Measurements from ENCODE around the gene MATR3. TPM values are rescaled to one million over a fixed set of nuclear protein-coding genes. Genes with fewer than 3 reads are reported as not detected.

The MATR3 gene
- total RNA-seq, 1 experiment from 2014 or later = 267 TPM

DNA sequence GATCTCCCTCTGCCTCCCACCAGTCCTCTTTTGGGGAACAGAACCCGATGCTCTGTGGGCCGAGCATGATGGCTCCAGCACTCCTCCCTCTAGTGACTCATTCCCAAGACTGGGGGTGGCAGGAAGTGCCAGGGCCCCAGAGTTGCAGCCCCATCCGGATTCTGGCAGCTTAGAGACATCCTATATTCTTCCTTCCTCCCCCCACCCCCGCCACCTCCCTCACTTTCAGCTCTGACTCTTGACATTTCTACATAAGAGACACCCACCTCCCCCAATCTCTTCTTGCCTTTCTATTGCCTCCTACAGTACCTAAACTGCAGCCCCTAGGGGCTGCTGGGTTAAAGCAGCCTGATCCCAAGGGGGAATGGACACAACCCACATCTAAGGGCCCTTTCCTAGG lies 47.1 kb upstream of the MATR3 start:
- Histone ChIP-seq H2AK5ac (ENCODE audit: insufficient read length, low read length) (no peak overlapping the region), H2BK12ac (ENCODE audit: insufficient read length, low read depth, low read length) (no peak overlapping the region), H2BK15ac (ENCODE audit: low read depth, low read length) (no peak overlapping the region), H3K79me2 (ENCODE audit: insufficient read depth, low read length) (no peaks in the 10 kb centered on the region), H3K79me1 (ENCODE audit: insufficient read depth, low read depth, low read length, poor library complexity, severe bottlenecking) (no peaks in the 10 kb centered on the region), H3K9me3 (ENCODE audit: control insufficient read depth, low read depth, low read length) (no peaks in the 10 kb centered on the region), H4K91ac (ENCODE audit: insufficient read length, low read depth, low read length) (no peak overlapping the region), H2BK5ac (ENCODE audit: insufficient read length, low read length) (no peak overlapping the region), H3K56ac (ENCODE audit: insufficient read length, low read depth, low read length) (no peak overlapping the region), H3K27me3 (ENCODE audit: insufficient read depth, low read length) (no peaks in the 10 kb centered on the region), H3K4me2 (ENCODE audit: insufficient read depth, insufficient read length, low read length) (no peak overlapping the region), H3T11ph (ENCODE audit: low read length) (no peak overlapping the region), H3K4me1 (ENCODE audit: insufficient read depth, low read length) (no peaks in the 10 kb centered on the region; the same call in 1 of the 2 replicates), H3K23ac (ENCODE audit: insufficient read length, low read depth, low read length) (no peak overlapping the region), H4K5ac (ENCODE audit: insufficient read length, low read depth, low read length) (no peak overlapping the region), H4K20me1 (ENCODE audit: control insufficient read depth, insufficient read depth, insufficient read length) (no peaks in the 10 kb centered on the region), H2BK20ac (ENCODE audit: low read depth, low read length, poor library complexity, severe bottlenecking) (no peak overlapping the region), H3K23me2 (ENCODE audit: insufficient read length, low read depth, low read length, poor library complexity, severe bottlenecking) (no peaks in the 10 kb centered on the region), H3K14ac (ENCODE audit: insufficient read depth, low read length) (no peak overlapping the region), H2AFZ (ENCODE audit: low read length) (no peak overlapping the region), H3K27ac (ENCODE audit: insufficient read length, low read depth, low read length) (no peak overlapping the region), H3K18ac (ENCODE audit: insufficient read length, low read depth, low read length) (no peak overlapping the region), H3K9ac (ENCODE audit: extremely low read depth, insufficient read length, low read length) (no peak overlapping the region), H3K4ac (ENCODE audit: low read depth, low read length) (no peak overlapping the region), H4K8ac (replicated peaks; ENCODE audit: insufficient read length, low read depth, low read length) (no peak overlapping the region), H2BK120ac (ENCODE audit: low read depth, low read length, poor library complexity, severe bottlenecking) (no peak overlapping the region)
- Mint-ChIP-seq H3K27ac (peak overlapping the region in 2 of 3 experiments; percentile 28 to 65; a peak in 3 of 7 replicates), H3K4me3 (no peak overlapping the region), H3K9me3 (no peaks in the 10 kb centered on the region), H3K27me3 (ENCODE audit: low read depth) (no peaks in the 10 kb centered on the region; the same call in 1 of the 2 replicates), H3K36me3 (ENCODE audit: insufficient read depth in 1 of 3, low read depth in 3 of 3) (no peaks in the 10 kb centered on the region), H3K4me1 (peaks cover 15 to 17% of the 10 kb centered on the region in 2 experiments)
- DNase-seq = peak; percentile 36
- WGBS (ENCODE audit: extremely low coverage, insufficient read length, low lambda C conversion rate) = no CpG with 5 or more reads among the region's 4 CpGs
- TF ChIP-seq, protein P1, sequence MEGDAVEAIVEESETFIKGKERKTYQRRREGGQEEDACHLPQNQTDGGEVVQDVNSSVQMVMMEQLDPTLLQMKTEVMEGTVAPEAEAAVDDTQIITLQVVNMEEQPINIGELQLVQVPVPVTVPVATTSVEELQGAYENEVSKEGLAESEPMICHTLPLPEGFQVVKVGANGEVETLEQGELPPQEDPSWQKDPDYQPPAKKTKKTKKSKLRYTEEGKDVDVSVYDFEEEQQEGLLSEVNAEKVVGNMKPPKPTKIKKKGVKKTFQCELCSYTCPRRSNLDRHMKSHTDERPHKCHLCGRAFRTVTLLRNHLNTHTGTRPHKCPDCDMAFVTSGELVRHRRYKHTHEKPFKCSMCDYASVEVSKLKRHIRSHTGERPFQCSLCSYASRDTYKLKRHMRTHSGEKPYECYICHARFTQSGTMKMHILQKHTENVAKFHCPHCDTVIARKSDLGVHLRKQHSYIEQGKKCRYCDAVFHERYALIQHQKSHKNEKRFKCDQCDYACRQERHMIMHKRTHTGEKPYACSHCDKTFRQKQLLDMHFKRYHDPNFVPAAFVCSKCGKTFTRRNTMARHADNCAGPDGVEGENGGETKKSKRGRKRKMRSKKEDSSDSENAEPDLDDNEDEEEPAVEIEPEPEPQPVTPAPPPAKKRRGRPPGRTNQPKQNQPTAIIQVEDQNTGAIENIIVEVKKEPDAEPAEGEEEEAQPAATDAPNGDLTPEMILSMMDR (conservative IDR thresholded peaks at IDR 0.05) = no peak

Data from H9 (cell line).